IPS-NIHi7 (cell line): ENCODE data around the gene CRYGA.
A peak's percentile ranks its signal among the peaks of the same experiment; 100 is the strongest.

Experiments
- DNase-seq: peaks from one replicate; pipeline ENCODE4 v3.0.0; 2012; ENCODE audit warnings: mixed read lengths; ENCODE audit errors: extremely low spot score

The CRYGA gene, protein sequence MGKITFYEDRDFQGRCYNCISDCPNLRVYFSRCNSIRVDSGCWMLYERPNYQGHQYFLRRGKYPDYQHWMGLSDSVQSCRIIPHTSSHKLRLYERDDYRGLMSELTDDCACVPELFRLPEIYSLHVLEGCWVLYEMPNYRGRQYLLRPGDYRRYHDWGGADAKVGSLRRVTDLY

DNA sequence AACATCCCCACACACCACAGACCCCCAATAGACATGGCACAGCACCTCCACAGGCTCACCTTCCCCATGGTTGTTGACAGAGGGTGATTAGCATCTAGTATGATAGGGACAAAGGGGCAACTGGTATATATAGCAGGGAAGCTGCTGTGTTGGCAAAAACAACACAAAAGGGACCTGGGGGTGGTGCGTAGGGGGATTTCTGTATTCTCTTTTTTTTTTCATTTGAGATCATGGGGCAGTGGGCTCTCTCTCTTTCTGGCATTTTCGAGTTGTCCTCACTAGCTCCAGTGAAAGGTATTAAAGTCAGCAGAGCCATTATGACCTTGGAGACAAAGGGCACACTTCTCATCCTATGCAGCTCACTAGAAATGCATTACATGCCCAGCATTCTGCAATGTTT lies at the start of gene CRYGA:
Gene CRYGA (minus strand): TSS at position 101 of the 400 bp plus-strand sequence. CDS start 33 bp downstream, at position 68.
- DNase-seq: no peak

DNA sequence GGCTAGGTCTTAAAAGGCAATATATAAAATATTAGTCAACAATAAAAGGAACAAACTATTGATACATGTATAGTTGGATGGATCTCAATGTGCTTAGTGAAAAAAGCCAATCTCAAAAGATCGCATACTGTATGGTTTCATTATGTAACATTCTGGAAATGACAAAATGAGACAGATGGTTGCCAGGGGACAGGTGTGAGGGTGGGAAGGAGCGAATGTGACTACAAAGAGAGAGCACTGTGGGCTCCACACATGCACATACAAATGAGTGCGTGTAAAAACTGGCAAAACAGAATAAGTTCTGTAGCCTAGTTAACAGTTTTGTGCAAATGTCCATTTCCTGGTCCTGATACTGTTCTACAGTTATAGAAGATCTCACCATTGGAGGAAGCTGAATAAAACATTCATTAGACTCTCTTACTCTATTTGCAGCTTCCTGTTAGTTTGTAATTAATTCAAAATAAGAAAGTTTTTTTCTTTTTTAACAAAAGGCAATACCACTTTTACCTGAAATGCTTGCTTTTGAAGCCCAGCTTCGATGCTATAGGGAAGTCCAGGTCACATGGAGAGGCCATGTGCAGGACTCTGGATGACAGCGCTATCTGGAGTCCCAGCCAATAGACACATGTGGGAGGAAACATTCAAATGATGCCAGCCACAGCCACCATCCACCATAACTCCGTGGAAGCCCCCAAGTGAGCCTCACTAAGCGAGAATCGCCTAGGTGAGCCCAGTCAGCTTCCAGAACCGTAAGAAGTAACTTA lies 47.5 kb upstream of the CRYGA start:
- no peak for DNase-seq

GRCh38 chr2:208208335-208209085 lies 45.1 kb upstream of the CRYGA start:
- DNase-seq: no peak

- DNase-seq: no peak
Measured at GRCh38 chr2:208207769-208208168, 44.4 kb upstream of the CRYGA start.

GRCh38 chr2:208204166-208204565 lies 40.8 kb upstream of the CRYGA start:
- no peak for DNase-seq

- no peak for DNase-seq
Measured at GRCh38 chr2:208195531-208195930, 32.1 kb upstream of the CRYGA start.

- no peak for DNase-seq
Measured at GRCh38 chr2:208192611-208193236, 29.3 kb upstream of the CRYGA start.

DNA sequence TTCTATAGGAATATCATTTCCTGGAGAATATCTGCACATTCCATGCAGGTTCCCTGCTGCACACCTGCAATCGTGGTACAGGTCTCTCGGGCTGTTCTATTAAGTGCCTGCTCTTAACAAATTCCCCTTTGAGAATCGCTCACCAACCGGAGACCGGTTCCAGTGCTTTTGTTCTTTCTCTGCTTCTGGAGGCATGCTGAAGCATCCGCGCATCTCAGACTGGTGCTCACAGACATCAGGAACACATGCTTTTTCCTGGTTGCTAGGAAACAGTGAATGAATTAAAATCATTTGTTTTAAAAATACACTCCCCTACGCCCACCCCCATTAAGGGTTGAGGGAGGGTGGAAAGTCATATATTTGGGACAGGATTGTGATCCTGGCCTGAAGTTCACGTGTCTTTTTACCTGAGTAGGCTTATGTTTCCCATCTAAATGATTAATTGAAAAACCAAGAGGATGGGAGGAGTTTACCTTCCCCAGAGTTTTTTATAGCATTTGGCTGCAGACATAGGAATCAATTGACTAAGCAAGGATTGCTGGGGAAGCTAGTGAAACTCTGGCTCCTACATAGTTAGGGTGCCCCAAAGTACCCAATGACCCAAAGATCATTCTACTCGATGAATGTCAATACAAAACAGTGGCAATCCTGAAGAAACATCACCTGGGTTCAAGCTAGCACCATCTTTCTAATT lies 26.6 kb upstream of the CRYGA start, which contains the start of gene C2orf80:
Gene C2orf80 (minus strand): TSS at position 221 of the 694 bp plus-strand sequence. CDS start 3,044 bp downstream, outside the sequence.
- no peak for DNase-seq

GRCh38 chr2:208189069-208189809 lies 25.9 kb upstream of the CRYGA start:
- no peak for DNase-seq

DNA sequence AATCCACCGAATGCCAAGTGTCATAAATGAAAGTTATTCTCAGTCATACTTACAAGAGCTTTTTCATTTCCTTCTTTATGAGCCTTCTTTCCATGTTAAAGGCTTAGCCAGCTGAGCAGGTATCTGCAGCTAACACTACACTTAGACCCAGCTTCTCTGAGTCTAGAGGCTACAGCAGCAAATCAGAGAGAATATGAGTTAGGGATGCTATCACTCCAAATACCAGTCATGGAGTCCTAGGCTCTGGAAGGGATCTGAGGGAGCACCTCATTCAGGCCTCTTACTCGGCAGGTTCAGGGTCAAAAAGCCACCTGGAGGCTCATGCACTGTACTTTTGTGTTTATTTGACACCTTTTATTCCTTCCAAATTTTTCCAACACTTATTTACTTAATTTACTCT lies 23.5 kb upstream of the CRYGA start:
- DNase-seq: no peak

GRCh38 chr2:208186465-208186864 lies 23.1 kb upstream of the CRYGA start:
- peak; percentile 26 for DNase-seq

DNA sequence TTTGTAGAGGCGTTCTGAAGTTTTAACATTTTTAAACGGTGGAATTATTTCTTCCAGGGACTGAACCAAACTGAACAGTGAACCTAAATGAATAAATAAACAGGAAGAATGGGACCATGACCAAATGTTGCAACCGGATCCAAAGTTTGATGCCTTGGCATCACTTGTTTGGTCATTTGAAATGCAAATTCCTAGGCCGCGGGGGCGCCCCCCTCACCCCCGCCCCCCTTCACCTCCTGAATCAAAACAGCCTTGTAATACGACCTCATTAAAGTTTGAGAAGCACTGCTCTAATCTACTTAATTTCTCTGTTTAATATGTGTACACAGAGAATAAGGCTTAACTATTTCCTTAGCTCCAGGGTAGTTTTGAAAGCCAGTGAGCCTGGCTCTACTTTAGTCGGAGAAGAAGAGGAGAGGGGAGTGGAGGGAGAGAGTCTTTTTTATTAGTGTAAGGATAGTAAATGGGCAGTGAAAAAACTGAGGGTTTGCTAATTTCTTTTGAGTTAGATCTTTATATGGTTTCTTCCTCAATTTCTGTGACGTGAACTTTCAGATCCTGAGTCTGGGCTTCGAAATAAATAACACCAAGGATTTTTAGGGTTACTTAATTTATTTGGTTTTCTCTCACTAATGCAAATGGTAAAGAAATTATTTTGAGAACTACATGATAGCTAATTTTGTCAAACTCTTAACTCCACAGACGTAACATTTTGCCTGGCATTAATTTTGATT lies 20.8 kb upstream of the CRYGA start:
- no peak for DNase-seq

DNA sequence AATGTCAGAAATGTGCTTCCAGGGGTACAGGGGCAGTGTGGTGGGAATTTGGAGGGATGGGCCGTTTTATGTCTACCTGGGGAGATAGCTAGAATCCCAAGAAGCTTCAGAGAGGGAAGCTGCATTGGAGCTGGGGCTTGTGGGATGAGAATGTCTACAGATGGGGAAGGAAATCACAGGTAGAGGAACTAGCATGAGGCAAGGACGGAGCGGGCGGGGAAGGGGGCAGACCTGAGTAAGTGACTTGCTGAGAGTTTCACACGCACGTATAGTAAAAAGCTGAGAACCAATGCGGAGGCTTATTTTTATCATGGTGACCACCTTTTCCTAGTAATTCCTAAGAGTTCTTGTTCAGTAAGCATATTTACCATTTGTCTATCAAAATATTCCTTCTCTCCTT lies 20.1 kb upstream of the CRYGA start:
- DNase-seq: peak; percentile 67

DNA sequence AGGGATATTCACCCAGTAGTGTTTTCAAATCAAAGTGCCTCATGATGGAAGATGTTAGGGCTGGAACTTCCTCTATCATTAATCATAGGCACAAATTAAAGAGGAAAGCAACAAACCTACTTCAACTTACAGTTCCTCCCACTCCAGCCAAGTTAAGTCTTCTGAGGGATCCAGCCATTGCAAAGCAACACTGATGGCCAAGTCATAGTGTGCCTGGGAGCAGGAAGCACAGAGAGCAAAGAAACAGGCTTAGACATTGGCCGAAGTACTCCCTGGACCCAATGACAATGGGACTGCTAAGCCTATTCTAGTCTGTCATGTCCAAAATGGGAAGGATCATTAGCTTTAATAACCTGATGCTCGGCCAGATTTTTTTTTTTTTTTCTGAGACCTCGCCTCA lies 19.4 kb upstream of the CRYGA start:
- no peak for DNase-seq

DNA sequence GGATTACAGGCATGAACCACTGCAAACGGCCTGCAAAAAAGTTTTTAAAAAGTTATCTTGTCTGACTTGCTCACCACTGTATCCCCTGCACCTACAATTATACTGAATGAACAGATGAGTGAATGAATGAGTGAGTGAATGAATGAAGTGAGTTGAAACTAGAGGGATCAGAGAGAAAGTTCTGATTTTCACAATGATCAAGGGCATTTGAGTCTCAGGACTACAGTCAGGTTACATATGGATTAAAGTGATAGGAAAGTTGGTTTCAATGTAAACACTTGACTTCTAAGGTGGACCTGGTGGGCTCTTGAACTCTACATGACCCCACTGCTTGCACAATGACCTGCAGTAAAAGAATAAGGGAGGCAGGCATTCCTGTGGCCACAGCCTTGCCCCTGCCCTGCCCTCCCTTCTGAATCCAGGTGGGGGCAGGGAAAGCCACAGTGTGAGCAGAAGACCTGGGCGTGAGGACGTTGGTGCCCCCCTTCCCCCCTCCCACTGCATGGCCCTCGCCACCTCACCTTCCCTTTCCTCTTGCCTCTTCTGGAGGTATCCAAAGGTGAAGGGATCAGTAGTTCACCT lies 15.7 kb upstream of the CRYGA start:
- no peak for DNase-seq

DNA sequence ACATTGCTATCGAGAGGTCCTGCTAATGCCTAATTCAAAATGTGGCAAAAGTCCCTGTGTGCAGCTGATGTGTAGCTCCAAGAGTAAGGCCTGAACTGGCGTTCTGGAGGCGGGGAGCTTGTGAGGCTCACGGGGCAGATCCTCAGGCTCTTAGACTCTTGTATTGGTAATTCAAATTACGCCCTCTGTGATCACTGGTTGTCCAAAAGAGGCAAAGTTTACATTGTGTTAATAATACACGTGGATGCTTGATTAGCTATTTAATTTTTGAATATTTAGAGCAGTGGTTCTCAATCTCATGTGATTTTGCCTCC lies 12.4 kb upstream of the CRYGA start:
- DNase-seq: no peak

GRCh38 chr2:208175069-208175839 lies 11.9 kb upstream of the CRYGA start:
- peak; percentile 87 for DNase-seq

DNA sequence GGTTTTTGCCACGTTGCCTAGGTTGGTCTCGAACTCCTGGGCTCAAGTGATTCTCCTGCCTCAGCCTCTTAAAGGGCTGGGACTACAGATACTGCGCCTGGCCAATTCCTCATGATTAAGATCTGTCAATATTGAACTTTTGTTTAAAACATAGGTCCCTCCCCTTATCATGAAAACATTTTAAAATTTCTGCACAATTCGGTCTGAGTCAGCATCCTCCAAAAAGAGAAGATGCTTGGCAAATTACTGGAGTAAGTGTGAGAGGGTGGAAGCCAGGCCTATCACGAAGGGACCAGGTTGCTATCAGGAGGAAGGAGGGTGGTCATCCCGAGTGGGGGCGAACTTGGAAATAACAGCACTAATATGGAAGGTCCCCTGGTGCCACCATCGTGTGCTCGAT lies 10.8 kb upstream of the CRYGA start:
- DNase-seq: no peak

DNA sequence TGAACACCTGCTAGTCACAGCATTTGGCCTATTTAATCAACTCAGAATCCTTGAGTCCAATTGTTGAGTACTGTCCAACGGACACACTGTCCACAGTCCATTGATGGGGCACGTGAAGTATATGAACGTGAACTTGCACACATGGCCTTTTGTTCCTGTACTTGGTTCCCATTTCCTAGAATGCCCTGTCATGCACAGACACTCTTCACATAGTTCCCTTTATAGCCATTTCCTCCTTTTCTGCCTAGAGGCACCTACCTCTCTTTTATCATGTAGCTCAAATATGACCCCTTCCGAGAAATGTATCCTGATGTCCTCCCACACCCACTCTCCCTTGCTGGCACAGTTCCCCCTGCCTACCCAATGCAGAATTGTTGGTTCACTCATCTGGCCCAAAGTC lies 8.7 kb upstream of the CRYGA start:
- DNase-seq: no peak
